Fibroblast of skin of back (primary cell): ENCODE measurements around the gene OR6B1.
"Not testable (repeated sequence)": the region's sequence is repeated elsewhere in the genome, so short reads cannot be mapped to it uniquely, and the experiment has no call there.

ENCODE experiments used
- DNase-seq: peaks from one replicate; pipeline ENCODE4 v3.0.0-alpha.2; 2013

OR6B1 gene

DNA sequence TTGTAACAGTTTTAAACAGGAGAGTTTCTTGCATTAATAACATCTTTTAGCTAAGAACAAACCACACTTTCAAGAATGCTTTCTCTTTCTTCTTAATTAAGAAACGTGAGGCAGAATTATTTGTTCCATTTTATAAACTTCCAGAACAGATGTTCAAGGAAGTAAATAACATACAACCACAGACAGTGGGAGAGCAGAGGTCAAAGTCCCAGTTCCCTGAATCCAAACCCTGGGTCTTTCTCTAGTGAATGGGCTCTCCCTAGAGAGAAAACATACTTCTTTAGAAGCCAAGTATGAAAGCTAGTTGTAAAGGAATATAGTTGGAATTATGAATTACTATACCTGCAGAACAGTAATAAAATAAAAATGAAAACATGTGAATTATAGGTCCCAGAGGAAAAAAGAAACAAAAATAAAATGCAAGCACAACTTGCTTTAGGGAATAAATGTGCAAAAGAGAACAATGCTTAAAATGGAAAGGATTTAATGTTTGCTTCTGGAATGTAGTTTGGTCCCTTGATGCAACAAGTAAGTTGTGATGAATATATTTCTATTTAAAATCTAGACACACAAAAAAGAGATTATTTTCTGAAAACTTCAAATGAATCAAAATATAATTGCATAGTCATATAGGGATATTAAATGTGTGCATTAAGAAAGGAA, 6.0 kb downstream of the OR6B1 start:
- no peak for DNase-seq

DNA sequence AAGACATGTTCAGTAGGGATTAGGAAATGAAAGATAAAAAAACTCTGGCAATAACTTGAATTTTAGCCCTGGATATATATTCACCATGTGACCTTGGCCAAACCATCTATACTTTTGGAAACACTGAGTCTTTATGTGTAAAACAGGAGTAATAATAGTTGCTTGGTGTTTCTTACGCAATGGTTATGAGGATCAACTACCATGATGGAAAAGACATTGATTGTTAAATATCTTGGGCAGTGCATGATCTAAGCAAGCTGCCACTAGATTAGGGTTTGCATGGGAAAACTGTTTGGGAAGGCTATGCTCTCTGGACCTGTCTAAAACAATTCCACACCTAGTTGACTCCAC, 6.5 kb downstream of the OR6B1 start:
- DNase-seq, result no peak

DNA sequence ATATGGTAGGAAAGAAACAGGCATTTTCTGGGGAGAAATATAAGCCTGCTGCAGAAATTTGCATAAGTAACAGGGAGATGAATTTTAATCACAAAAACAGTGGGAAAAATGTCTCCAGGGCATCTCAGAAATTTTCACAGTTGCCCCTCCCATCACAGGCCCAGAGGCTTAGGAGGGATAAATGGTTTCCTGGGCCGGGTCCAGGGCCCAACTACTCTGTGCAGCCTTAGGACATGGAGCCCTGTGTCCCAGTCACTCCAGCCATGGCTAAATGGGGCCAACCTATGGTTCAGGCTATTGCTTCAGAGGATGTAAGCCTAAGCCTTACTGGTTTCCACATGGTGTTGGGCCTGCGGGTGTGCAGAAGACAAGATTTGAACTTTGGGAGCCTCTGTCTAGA, 9.2 kb downstream of the OR6B1 start:
- no peak for DNase-seq

DNA sequence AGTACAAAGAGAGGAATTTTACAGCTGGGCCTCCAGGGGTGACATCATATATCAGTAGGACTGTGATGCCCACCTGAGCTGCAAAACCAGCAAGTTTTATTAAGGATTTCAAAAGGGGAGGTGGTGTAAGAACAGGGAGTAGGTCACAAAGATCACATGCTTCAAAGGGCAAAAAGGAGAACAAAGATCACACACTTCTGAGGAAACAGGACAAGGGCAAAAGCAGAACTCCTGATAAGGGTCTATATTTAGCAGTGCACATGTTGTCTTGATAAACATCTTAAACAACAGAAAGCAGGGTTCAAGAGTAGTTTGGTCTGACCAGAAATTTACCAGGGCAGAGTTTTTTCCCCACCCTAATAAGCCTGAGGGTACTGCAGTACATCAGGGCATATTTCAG, 9.9 kb downstream of the OR6B1 start:
- DNase-seq, result not testable (repeated sequence)

DNA sequence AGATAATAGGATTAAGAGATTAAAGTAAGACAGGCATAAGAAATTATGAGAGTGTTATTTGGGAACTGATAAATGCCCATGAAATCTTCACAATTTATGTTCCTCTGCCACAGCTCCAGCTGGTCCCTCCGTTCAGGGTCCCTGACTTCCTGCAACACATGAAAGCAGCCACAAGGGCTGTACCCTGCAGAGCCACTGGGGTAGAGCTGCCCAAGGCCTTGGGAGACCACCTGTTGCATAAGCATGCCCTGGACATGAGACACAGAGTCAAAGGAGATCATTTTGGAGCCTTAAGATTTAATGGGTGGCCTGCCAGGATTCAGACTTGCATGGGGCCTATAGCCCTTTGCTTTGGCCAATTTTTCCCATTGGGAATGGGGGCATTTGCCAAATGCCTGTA, 10.7 kb downstream of the OR6B1 start:
- DNase-seq, result not testable (repeated sequence)

DNA sequence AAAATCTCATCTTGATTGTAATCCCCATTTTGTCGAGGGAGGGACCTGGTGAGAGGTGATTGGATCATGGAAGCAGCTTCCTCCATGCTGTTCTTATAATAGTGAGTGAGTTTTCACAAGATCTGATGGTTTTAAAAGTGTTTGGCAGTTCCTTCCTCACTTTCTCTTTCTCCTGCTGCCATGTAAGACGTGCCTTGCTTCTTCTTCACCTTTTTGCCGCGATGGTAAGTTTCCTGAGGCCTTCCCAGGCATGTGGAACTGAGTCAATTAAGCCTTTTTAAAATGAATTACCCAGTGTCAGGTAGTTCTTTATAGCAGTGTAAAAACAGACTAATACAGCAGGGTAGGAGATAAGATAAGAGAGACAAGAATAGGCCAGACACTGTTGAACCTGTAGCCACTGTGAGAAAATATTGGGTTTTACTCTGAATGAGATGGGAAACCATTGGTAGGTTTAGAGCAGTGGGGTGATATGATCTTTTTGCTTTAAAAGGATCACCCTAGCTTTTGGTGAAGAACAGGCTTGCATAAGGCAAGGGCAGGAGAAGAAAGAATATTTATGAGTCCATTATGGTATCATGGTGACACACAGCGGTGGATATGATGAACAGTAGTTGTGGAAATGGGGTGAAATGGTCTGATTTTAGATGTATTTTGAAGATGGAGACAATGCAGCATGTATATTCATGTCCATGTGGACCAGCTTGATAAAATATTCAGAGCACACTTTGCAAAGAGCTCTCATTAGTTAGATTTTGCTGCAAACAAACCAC, 11.5 kb downstream of the OR6B1 start:
- peak; percentile 9 for DNase-seq

DNA sequence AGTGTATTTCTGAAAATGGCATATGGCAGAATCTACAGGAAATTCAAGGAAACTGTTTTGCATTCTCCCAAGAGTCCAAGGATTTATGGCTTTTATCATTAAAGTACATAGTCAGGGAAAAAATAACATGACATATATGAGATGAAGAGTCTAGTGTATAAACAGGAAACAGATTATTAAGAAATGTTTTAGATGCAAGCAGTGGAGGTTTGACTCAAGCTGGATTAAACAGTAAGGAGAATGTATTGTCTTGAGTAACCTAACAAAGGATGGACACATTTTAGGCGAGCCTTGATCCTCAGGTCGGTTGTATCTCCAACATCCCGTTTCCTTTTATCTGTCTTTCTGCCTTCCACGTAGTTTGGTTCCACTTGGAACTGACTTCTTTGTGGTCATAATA, 17.9 kb downstream of the OR6B1 start:
- no peak for DNase-seq

DNA sequence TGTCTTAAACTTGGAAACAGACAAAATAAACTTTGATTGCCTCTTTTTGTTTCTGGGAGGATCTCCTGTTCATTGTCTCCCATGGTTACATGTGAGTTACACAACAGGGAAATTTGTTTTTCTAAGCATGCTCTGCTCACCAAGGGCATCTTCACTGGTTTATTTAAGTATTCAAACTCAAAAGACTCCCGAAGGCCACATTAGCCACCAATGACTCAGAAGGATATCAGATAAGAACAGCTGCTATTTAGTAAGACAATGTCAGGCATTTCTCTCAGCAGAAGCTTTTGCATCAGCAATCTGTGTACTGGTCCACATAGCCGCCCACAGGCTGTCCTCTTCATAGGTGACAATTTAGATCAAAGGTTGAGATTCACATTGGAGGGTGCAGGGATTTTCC, 19.3 kb downstream of the OR6B1 start:
- peak; percentile 93 for DNase-seq

DNA sequence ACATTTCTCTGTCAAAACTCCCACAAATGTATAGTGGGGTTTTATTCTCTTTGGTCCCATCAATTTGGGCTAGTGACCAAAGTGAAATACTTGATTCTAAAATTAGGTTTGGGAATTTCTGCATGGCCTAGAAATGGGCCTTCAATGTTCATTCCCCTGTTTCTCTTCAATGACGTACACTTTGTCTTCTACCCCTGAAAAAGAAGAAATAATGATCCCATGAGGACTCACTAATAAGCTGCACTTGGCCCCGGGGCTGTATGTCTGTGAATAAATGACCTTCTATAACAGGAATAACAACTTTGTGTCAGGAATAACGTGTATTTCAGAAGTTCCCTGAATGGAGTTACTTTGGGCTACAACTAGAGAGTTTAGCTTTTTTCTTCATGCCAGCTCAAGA, 20.2 kb downstream of the OR6B1 start:
- DNase-seq, result no peak

DNA sequence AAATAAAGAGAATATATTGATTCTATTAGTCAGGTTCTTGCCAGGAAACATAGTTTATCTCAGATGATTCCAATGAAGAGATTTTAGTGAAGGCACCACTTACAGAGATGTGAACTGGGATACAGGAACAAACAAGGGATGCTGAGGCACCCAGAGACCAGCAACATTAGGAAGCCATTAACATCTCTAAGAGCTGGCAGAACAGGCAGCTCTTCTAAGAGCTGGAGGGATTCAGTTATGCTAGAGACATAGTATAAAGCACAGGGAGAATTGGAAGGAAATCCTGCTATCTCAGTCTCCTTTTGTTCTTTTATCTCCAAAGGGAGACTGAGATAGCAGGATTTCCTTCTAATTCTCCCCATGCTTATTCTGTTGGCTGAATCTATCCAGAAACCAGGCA, 22.0 kb downstream of the OR6B1 start:
- no peak for DNase-seq

DNA sequence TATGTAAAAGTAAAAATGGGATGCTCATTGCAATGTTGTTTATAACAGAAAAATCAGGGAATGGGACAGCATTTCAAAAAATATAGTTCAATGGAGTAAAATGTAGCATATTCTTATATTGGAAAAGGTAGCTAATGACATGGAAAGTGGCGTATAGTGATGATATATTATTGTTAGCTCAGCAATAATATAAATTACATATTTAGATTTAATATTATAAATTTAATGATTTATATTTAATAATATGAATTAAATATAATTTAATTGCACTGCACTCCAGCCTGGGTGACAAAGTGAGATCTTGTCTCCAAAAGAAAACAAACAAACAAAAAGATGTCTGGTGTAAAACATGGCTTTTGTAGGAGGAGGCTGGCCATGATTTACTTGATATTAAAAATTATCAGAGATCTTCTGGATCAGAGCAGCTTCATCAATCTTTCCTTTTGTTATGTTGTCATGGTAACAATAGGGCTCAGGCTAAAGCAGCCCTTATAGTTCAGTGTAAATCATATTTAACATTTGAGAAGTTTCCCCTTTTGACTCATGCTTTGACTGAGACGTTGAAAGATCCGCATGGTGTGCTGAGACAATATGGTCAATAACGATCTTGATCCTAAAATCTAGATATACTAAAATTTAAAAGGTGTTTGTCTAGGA, 23.2 kb downstream of the OR6B1 start:
- no peak for DNase-seq

DNA sequence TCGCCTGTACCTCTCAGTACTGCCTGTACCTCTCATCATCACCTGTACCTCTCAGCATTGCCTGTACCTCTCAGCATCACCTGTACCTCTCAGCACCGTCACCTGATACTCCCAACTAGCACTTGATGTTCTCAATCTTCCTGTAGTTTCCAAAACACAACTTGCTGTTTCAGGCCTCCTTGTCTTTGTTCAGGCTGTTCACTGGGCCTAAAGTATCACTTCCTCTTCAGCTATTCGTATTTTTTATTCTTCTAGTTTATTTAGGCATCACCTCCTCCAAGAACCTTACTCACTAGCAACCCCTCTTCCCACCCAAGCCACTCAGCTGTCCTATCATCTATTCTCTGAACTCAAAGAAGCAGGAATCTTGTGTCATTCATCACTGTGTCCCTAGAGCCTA, 24.1 kb downstream of the OR6B1 start:
- DNase-seq, result no peak

DNA sequence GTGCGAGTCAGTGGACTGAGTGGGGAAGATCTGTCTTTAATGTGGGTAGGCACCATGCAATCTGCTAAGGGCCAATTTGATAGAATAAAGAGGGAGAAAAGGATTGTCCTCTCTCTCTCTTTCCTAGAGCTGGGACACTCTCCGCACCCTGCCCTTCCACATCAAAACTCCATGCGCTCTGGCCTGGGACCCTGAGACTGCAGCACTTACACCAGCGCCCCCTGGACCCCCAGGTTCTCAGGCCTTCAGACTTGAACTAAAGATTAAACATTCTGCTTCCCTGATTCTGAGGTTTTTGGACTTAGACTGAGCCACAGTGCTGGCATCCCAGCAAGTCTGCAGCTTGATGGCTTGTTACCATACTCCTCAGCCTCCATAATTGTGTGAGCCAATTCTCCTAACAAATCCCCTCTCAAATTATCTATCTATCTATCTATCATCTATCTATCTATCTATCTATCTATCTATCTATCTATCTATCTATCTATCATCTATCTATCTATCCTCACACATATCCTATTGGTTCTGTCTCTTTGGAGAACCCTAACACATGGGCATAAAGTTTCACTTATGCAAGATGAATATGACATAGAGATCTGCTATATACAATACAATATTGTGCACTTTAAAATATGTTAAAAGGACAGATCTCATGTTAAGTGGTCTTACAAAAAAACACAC, 26.2 kb downstream of the OR6B1 start:
- DNase-seq, result no peak

DNA sequence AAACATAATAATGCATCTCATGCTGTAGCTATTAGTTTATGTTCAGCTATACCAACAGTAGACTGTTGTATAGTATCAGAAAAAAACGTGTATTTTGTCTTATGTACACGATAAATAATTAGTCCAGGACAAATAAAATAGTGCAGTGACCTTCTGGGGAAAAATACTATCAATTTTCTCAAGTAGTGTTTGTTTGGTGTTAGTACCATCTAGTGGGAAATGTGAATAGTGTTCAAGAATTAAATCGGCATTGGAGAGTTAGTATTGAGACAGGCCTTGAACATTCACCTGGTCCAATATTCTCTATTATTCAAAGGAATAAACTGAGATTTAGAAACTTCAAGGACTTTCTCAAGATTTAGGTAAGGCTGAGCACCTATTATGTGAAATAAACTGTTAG, 26.9 kb downstream of the OR6B1 start:
- DNase-seq, result peak; percentile 45

DNA sequence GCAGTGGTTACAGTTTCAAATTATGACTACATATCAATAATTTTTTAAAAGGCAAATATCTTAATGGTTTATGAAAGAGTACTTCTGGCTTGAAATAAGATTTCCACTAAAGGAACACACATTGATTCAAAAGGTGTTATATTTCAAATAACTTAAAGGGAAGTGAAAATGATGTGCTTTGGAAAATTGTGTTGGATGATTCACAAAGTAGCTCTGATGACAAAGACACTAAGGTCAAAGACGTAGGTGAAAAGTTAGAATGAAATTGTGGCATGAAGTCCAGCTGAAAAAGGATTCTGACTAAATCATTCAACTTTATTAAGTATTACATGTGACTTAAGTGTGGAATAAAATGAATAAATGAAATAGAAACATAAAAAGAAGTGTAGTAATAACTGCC, 27.9 kb downstream of the OR6B1 start:
- no peak for DNase-seq

DNA sequence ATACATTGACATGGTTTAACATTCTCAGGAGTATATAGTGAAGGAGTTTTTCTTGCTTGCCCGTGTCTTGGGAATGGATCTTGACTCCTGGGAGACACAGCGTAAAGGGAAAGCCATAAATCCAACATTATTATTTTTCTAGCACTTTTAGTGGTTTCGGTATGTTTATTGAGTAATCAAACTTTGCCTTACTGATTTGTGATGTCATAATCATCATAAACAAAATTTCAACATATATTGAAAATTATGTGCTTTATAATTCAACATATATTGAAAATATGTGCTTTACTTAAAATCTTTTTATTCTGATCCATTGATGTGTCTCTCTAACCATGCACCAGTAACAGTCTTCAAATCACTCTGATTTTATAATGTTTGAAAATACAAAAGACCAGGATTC, 28.4 kb downstream of the OR6B1 start:
- no peak for DNase-seq

DNA sequence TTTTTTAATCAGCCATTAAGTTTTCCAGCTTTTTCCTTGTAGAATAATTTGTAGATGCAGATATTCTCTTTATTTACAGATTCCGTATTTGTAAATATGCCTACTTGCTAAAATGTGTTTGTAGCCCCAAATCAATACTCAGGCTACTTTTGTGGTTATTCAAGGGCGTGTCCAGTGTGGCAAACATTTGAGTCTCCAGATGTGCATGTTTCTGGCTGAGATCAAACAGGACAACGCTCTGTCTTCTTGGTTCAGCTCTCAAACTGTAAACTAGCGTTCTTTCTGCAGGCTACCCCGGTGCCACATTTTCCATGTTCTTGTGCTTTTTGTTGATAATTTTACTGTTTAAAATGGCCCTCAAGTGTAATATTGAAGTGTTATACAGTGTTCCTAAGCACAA, 32.4 kb downstream of the OR6B1 start:
- no peak for DNase-seq

DNA sequence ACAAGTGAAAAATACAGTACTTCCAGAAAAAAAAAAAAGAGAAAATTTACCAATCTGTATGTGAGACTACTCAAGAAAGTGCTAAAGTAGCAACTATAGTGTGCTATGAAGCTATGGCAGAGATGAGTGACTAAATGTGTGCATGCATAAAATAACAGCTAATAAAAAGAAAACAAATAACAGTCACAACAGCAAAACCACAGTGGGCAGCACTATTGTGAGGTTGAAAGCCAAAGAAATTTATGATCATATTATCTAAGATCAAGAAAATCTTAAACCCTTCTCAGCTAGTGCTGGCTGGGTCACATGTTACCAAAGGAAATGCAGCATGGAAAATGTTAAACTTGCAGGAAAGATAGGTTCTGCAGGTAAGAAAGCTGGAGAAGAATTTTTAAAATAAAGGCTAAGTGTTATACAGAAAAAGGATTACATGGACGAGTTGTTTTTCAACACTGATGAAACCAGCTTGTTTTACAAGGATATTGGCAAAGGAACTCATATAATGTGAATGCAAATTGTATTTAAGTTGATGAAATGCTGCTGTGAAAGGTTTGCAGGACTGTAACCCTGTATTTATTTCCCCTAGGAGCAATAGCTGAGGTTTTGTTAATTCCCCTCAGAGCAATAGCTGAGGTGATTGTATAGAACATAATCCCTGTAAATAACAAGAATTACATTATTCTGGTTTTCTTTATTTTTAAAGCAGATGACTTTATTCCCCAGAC, 33.0 kb downstream of the OR6B1 start:
- no peak for DNase-seq

DNA sequence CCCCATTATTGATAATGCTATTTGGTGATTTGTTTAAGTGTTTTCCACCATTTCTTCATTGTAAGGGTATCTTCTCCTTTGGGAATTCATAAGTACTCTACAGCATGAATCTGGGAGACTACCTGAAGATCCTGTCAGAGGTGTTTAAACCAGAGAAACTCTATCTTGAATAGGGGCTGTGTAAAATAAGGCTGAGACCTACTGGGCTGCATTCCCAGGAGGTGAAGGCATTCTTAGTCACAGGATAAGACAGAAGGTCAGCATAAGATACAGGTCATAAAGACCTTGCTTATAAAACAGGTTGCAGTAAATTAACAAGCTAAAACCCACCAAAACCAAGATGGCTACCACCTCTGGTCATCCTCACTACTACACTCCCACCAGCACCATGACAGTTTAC, 35.3 kb downstream of the OR6B1 start:
- no peak for DNase-seq

DNA sequence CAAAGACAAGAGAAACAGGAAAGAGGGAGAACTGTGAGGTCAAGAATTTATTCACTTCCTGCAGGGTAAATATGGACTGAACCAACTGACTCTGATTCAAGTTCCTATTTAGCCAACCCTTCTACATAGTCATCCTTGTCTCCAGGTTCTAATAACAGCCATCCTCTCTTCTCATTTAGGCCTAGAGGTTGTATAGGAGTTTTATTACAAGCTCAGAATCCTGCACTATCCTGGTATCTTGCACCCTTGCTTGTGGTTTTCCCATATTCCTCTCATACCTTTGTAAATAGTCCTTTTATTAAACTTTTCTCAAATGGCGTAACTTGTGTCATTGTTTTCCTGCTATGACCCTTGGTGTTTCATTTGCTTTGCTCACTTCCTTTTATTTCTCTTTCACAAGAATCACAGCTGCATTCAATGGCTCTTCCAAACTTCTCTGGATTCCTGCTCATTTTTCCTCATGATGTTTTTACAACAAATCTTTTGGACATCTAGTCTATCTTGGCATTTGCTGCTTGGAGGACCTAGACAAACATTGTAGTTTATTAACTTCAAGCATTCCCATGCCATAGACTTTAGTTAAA, 36.3 kb downstream of the OR6B1 start:
- DNase-seq, result no peak

DNA sequence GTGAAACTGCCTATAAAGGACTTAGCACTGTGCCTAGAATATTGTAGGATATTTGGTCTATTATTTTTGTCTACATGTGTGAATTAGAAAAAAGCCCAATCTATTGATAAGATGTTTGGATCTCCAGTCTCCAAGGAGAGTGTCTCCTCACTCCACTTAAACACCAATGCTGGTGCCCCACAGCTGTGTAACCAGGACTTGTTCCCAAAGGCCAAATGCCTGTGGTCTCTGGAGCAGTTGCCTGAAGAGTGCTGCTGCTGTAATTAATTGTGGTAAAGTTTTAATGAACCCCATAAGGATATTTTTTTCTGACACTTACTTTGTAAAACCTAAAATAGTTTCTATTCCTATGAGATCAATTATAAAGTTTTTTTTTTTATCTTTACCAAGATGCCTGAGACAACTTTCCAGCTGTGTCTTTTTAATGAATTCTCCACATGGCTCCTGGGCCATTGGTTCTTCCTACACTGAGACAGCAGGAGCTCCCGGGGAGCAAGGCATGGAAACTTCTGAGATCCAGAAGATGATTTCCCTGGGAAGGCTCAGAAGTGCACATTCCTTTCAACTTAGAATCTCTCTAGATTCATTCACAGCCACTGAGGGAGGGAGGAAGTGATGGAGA, 37.4 kb downstream of the OR6B1 start:
- DNase-seq, result no peak

DNA sequence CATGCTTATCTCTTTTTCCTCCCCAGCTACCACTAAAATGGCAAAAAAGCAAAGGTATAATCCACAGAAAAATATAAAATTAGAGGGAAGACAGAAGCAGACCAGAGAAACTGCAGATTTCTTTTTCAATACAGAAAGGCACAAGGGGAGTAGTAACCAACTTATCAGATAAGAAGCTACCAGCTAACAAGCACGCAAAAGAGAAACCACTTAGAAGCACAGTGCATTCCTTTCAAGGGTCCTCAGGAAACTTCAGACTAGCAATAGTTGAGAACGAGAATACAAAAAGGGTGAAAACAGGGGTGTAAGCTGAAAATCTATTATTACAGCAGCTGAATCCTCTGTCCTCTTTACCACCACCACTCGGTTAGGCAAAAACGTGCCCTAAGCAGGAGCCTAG, 38.8 kb downstream of the OR6B1 start:
- no peak for DNase-seq
